GM12878 (cell line): Measurements from ENCODE around the gene PARP15. TPM values are rescaled to one million over a fixed set of nuclear protein-coding genes. Genes with fewer than 3 reads are reported as not detected.

ENCODE experiments used
- BHLHE40 ChIP-seq, 2 experiments: fragments of 450-650 bp in 1 of 2; IDR thresholded peaks; 2 replicates each; pipeline ENCODE4 v1.6.1; 2011 to 2017; ENCODE audit warnings: low read depth in 2 of 2, borderline replicate concordance in 1 of 2, improper control_type of control experiment in 1 of 2, low read length in 1 of 2, mild to moderate bottlenecking in 1 of 2
- BMI1 ChIP-seq: fragments of 450-650 bp; IDR thresholded peaks from 2 replicates; pipeline ENCODE4 v1.6.1; 2016; ENCODE audit warnings: mild to moderate bottlenecking, moderate library complexity, borderline replicate concordance
- CBX3 ChIP-seq: fragments of 200-600 bp; sonication (generic); IDR thresholded peaks from 2 replicates; pipeline ENCODE4 v1.6.1; 2016; ENCODE audit warnings: low read depth, borderline replicate concordance
- CTCF ChIP-seq, 3 experiments: IDR thresholded peaks in 2 of 3; conservative IDR thresholded peaks in 1 of 3; 2 replicates each; pipeline ENCODE4 v1.5.1; 2011; ENCODE audit warnings: low read depth in 3 of 3, low read length in 3 of 3, mild to moderate bottlenecking in 3 of 3, control low read depth in 2 of 3, moderate library complexity in 2 of 3, inconsistent platforms in 1 of 3, mixed read lengths in 1 of 3; ENCODE audit not compliant: control insufficient read depth in 2 of 3, insufficient read depth in 1 of 3; ENCODE audit errors: extremely low read depth in 1 of 3
- EED ChIP-seq: sonication (generic); IDR thresholded peaks from 2 replicates; pipeline ENCODE4 v1.6.1; 2016; ENCODE audit warnings: antibody characterized with exemption, low read depth
- EGR1 ChIP-seq, 2 experiments: IDR thresholded peaks; 1 replicate in 1 of 2; 2 replicates in 1 of 2; pipeline ENCODE4 v1.6.1; 2011 to 2012; ENCODE audit warnings: low read depth in 2 of 2, low read length in 2 of 2, borderline replicate concordance in 1 of 2, mild to moderate bottlenecking in 1 of 2, moderate library complexity in 1 of 2
- GATAD2B ChIP-seq: fragments of 450-650 bp; conservative IDR thresholded peaks from 2 replicates; pipeline ENCODE4 v1.6.1; 2017; ENCODE audit warnings: low read depth, mild to moderate bottlenecking, moderate library complexity
- HDGF ChIP-seq: fragments of 450-650 bp; IDR thresholded peaks from 2 replicates; pipeline ENCODE4 v1.6.1; 2016; ENCODE audit warnings: antibody characterized with exemption
- MAX ChIP-seq: IDR thresholded peaks from 2 replicates; pipeline ENCODE4 v1.6.1; 2012; ENCODE audit warnings: low read depth, low read length, improper control_type of control experiment
- NFYB ChIP-seq: IDR thresholded peaks from 2 replicates; pipeline ENCODE4 v1.6.1; 2011; ENCODE audit warnings: low read depth, mild to moderate bottlenecking, low read length, improper control_type of control experiment, moderate library complexity; ENCODE audit not compliant: insufficient read depth
- POLR2AphosphoS2 ChIP-seq: IDR thresholded peaks from 2 replicates; pipeline ENCODE4 v1.6.1; 2011; ENCODE audit warnings: low read depth, mild to moderate bottlenecking, low read length, improper control_type of control experiment, moderate library complexity
- RAD21 ChIP-seq: IDR thresholded peaks from 2 replicates; pipeline ENCODE4 v1.6.1; 2011; ENCODE audit warnings: mild to moderate bottlenecking, low read depth, low read length, moderate library complexity; ENCODE audit not compliant: insufficient read depth
- RELA ChIP-seq: fragments of 450-650 bp; IDR thresholded peaks from 2 replicates; pipeline ENCODE4 v1.8.0; 2014; ENCODE audit warnings: borderline replicate concordance; ENCODE audit not compliant: partially characterized antibody
- SMAD1 ChIP-seq: fragments of 450-650 bp; IDR thresholded peaks from 2 replicates; pipeline ENCODE4 v1.6.1; 2018; ENCODE audit warnings: mild to moderate bottlenecking, low read depth; ENCODE audit not compliant: partially characterized antibody
- SMARCA5 ChIP-seq: fragments of 450-650 bp; IDR thresholded peaks from 2 replicates; pipeline ENCODE4 v1.6.1; 2017; ENCODE audit warnings: mild to moderate bottlenecking
- WRNIP1 ChIP-seq: IDR thresholded peaks from 2 replicates; pipeline ENCODE4 v1.6.1; 2011; ENCODE audit warnings: low read depth, low read length, improper control_type of control experiment, borderline replicate concordance
- ZNF24 ChIP-seq: fragments of 450-650 bp; IDR thresholded peaks from 2 replicates; pipeline ENCODE4 v1.6.1; 2017; ENCODE audit warnings: antibody characterized with exemption, mild to moderate bottlenecking
- polyA plus RNA-seq, 11 experiments: library from polyadenylated mRNA; depleted of rRNA in 4 of 11; unstranded in 6 of 11; stranded (reverse) in 5 of 11; fragments of >200 nt; fragmentation: Nextera tagmentation in 4 of 11; fragmentation: Illumina TruSeq in 1 of 11; extraction: Ambion mirVana in 4 of 11; extraction: Trizol in 1 of 11; gene quantifications; 1 replicate in 1 of 11; 2 replicates in 10 of 11; pipeline versions ENCODE4 v1.2.1 to v1.2.3, GENCODE V29; 2011 to 2016; ENCODE audit warnings: inconsistent platforms in 2 of 11, missing spikeins in 2 of 11, low read depth in 1 of 11
- total RNA-seq, 4 experiments: library from RNA; depleted of rRNA in 3 of 4; stranded (reverse); fragments of >200 nt in 3 of 4; fragmentation: Illumina TruSeq in 1 of 4; extraction: Trizol in 1 of 4; gene quantifications; 2 replicates each; pipeline versions ENCODE4 v1.2.1 to v1.2.3, GENCODE V29; 2013 to 2021
- TF ChIP-seq, protein P1 (sequence below): IDR thresholded peaks from 2 replicates; pipeline ENCODE4 v1.6.1; 2011; ENCODE audit warnings: low read depth, mild to moderate bottlenecking, low read length, moderate library complexity, borderline replicate concordance; ENCODE audit errors: extremely low read depth
- TF ChIP-seq, protein P2 (sequence below): IDR thresholded peaks from 2 replicates; pipeline ENCODE4 v1.6.1; 2011; ENCODE audit warnings: borderline replicate concordance, low read depth, mild to moderate bottlenecking, moderate library complexity, mixed read lengths, low read length; ENCODE audit not compliant: insufficient read depth; ENCODE audit errors: extremely low read length
- TF ChIP-seq, protein P3 (sequence below): fragments of 450-650 bp; formaldehyde crosslinking; IDR thresholded peaks from 2 replicates; pipeline ENCODE4 v1.5.0; 2022; ENCODE audit warnings: mild to moderate bottlenecking, missing genetic modification characterization

The PARP15 gene
- total and polyA plus RNA-seq, 10 of the 15 experiments (the other 5 are each of a cell fraction or from before 2014, with no cell fraction given), result 9.0 to 234 (median 36.3) TPM

DNA sequence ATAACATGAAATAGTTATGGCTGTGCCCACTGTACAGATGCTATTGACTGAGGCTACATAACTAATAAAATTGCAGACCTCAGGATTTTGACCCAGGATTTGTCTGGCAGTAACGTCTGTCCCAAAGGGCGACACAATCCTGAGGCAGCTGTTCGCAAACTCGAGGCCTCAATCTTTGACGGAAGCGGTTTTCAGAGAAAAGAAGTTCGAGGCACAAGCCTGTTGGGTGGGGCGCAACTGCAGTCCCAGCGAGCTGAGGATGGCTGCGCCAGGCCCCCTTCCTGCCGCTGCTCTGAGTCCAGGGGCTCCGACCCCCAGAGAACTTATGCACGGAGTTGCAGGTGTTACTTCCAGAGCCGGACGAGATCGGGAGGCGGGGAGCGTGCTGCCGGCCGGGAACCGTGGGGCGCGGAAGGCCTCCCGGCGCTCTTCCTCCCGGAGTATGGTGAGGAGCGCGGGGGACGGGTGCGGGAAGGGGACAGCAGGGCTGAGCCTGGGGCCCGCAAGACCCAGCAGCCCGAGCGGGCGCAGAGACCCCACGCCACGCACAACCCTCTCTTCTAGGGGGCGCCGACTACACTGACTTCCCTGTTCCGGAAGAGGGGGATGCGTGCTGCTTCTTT, at the start of gene PARP15 (continued):
- peak; percentile 44; the same call in 1 of the 2 replicates for TF ChIP-seq MAX
- peak; percentile 18 for TF ChIP-seq SMAD1
- 0 out of 2 replicates have a peak, but pooled peaks have one; percentile 7 for TF ChIP-seq RAD21
- peak; percentile 7 to 45; a peak in 1 of 4 replicates for TF ChIP-seq BHLHE40 (IDR thresholded peaks at IDR 0.05; ENCODE audit: borderline replicate concordance in 1 of 2, low read depth in 2 of 2, low read length in 1 of 2)
- TF ChIP-seq EED, result peak; percentile 83
- TF ChIP-seq, protein P1, sequence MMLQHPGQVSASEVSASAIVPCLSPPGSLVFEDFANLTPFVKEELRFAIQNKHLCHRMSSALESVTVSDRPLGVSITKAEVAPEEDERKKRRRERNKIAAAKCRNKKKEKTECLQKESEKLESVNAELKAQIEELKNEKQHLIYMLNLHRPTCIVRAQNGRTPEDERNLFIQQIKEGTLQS, result no peak
- TF ChIP-seq BMI1, result no peak
- TF ChIP-seq CTCF (IDR thresholded peaks at IDR 0.05 in 2 of 3, conservative IDR thresholded peaks at IDR 0.05 in 1 of 3; ENCODE audit: control insufficient read depth in 2 of 3, extremely low read depth in 1 of 3, insufficient read depth in 1 of 3, low read depth in 3 of 3, low read length in 3 of 3), result peak in 2 of 3 experiments; percentile 6 to 15; a peak in 1 of 6 replicates
- TF ChIP-seq, protein P2, sequence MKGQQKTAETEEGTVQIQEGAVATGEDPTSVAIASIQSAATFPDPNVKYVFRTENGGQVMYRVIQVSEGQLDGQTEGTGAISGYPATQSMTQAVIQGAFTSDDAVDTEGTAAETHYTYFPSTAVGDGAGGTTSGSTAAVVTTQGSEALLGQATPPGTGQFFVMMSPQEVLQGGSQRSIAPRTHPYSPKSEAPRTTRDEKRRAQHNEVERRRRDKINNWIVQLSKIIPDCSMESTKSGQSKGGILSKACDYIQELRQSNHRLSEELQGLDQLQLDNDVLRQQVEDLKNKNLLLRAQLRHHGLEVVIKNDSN, result no peak
- TF ChIP-seq RELA, result no peak
- no peak for TF ChIP-seq ZNF24
- TF ChIP-seq, protein P3, sequence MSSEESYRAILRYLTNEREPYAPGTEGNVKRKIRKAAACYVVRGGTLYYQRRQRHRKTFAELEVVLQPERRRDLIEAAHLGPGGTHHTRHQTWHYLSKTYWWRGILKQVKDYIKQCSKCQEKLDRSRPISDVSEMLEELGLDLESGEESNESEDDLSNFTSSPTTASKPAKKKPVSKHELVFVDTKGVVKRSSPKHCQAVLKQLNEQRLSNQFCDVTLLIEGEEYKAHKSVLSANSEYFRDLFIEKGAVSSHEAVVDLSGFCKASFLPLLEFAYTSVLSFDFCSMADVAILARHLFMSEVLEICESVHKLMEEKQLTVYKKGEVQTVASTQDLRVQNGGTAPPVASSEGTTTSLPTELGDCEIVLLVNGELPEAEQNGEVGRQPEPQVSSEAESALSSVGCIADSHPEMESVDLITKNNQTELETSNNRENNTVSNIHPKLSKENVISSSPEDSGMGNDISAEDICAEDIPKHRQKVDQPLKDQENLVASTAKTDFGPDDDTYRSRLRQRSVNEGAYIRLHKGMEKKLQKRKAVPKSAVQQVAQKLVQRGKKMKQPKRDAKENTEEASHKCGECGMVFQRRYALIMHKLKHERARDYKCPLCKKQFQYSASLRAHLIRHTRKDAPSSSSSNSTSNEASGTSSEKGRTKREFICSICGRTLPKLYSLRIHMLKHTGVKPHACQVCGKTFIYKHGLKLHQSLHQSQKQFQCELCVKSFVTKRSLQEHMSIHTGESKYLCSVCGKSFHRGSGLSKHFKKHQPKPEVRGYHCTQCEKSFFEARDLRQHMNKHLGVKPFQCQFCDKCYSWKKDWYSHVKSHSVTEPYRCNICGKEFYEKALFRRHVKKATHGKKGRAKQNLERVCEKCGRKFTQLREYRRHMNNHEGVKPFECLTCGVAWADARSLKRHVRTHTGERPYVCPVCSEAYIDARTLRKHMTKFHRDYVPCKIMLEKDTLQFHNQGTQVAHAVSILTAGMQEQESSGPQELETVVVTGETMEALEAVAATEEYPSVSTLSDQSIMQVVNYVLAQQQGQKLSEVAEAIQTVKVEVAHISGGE (CRISPR knock-in tag), result no peak
- TF ChIP-seq GATAD2B, result peak; percentile 80
- TF ChIP-seq SMARCA5, result peak; percentile 71
- no peak for TF ChIP-seq CBX3
- peak in 1 of 2 experiments; percentile 16; a peak in 1 of 3 replicates for TF ChIP-seq EGR1 (IDR thresholded peaks at IDR 0.05; ENCODE audit: borderline replicate concordance in 1 of 2, low read depth in 2 of 2, low read length in 2 of 2)
- TF ChIP-seq WRNIP1, result no peak
- TF ChIP-seq NFYB, result no peak
- TF ChIP-seq HDGF, result peak; percentile 63; the same call in 1 of the 2 replicates
- 0 out of 2 replicates have a peak, but pooled peaks have one; percentile 30 for TF ChIP-seq POLR2AphosphoS2
